Tongue (tissue), 2 donors: ENCODE results near the gene FBXO3. TPM values are rescaled to one million over a fixed set of nuclear protein-coding genes. Genes with fewer than 3 reads are reported as not detected.

ENCODE experiments used
- DNase-seq: peaks from one replicate; pipeline ENCODE4 v3.0.0-alpha.2; 2015
- total RNA-seq: library from RNA; depleted of rRNA; stranded (reverse); fragments of >200 nt; gene quantifications from one replicate; pipeline ENCODE4 v1.2.3, GENCODE V29; 2014

Gene FBXO3
- total RNA-seq, 1 donor from 2014 or later, result 75.4 TPM

GRCh38 chr11:33701302-33702230 lies 72.8 kb downstream of the FBXO3 start:
- DNase-seq, result peak; percentile 91

DNA sequence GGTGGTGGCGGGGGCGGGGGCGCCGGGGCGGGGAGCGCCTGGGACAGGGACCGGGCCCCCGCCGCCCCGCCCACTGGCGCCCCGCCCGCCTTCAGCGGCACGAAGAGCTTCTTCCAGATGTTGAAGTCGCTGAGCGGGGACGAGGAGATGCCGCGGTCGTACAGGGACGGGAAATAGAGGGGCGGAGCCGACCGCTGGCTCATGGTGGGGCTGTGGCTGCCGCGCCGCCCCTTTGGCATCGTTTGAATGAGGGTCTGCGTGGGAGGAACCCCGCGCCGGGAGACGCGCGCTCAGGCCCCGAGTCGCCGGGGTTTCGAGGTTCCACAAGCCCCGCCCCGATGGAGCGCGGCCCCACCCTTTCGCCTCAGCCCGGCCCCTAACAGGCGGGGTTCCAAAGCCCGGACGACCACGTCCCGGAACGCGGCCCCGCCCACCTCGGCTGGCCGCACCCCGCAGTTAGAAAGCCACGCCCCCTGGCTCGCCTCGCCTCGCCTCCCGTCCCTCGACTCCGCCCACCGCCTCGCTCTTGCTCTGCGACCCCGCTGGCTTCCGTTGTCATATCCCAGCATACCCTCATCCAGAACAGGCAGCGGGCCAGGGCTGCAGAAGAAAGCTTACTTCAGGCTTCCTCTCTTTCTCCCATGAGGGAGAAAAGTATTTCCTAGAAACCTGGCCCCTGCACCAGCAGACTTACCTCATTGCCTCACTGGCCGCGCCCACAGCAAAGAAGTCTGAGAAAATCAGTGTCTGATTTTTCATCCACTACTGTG lies 73.6 kb downstream of the FBXO3 start, which contains the start of gene C11orf91:
C11orf91 (minus strand) TSS at position 325 of the 770 bp plus-strand sequence; CDS start at position 239, 86 bp downstream.
- peak; percentile 99 for DNase-seq

DNA sequence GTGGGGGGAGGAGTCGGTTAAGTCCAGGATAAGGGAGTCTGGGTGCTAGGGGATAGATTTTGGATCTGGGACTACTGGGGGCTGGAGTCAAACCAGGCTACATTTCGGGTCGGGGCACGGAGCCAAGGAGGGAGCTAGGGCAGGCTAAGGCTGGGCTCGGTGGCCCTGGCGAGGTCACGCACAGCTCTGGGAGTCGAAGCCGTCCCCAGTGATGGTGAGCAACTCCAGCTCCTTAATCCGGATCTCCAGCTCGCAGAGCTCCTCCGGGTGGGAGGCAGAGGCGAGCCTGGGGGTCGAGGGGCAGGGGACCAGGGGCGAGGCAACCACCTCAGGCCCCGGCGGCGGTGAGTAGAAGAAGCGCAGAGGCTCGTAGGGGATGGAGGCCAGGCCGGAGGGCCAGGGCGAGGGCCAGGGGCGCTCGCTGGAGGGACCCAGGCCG lies 74.2 kb downstream of the FBXO3 start:
- DNase-seq, result no peak

GRCh38 chr11:33699515-33700062 lies 74.7 kb downstream of the FBXO3 start:
- DNase-seq, result no peak

DNA sequence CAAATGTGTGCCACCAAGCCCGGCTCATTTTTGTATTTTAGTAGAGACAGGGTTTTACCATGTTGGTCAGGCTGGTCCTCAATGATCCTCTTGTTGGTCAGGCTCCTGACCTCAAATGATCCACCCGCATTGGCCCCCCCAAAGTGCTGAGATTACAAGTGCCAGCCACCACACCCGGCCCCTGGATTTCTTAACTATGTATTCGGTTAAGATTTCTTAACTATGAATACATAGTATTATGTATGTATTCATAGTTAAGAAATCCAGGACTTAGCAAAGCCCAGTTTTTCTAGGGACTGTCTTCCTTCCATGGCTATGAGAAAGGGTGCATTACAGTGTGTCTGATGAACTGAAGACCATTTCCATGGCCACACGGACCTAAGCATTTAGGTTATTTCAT lies 75.4 kb downstream of the FBXO3 start:
- DNase-seq, result no peak

DNA sequence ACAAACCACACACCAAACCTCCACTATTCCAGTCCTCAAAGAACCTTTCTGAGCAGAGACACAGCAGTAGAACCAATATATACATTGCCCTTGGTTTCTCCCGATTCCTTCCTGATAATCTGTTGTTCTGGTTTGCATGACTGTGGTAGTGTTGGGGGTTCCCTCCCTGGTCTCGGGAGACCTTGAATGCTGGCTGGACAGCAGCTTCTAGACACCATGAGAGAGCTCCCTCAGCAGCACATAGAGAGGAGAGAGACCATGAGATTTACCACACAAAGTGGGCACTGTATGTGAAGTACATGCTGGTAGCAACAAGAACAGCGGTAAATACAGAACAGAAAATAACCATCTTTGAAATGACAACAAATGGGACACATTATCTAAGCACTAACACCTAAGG lies 76.3 kb downstream of the FBXO3 start:
- DNase-seq, result no peak

DNA sequence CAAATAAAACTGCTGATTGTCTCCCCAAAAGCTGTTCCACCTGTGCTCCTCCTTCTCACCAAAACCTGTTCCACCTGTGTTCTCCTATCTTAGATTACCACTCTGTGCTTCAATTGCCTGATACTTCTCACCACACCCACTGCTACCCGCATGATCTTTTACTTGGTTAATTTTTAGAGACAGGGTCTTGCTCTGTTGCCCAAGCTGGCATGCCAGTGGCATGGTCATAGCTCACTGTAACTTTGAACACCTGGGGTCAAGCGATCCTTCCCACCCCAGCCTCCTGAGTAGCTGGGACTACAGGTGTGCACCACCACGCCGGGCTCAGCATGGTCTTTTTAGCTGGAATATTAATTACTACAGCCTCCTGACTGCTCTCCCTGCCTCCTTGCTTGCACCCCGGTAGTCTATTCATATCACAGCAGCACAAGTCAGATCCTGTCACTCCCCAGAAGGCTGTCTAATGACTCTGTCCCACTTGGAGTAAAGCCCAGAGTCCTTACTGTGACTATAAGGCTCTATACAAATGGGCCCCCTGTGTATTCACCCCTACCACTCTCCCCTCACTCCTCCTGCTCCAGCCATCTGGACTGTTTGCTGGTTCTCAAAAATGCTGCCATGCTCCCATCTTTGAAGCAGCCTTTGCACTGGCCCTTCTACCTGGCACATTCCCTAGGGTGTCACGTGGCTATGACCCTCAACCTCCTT lies 77.2 kb downstream of the FBXO3 start:
- DNase-seq, result no peak

DNA sequence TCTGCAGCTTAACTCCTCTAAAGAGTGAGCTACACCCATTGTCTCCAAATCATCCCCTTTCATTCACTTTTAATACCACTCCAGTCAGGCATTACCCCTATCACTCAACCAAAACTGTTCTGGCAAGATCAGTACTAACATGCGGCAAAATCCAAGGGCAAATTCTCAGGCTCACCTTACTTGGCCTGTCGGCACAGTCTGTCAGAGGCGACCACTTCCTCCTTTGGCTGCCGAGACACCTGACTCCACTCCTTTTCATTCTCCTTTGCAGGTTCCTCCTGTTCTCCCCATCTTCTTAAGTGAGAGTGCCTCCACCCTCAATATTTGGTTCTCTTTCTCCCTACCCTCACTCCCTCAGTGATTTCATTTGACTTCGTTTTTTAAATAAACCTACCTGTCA lies 77.9 kb downstream of the FBXO3 start:
- no peak for DNase-seq

- no peak for DNase-seq
Measured at GRCh38 chr11:33695051-33695566, 79.2 kb downstream of the FBXO3 start.

- DNase-seq, result no peak
Measured at GRCh38 chr11:33694346-33695050, 79.8 kb downstream of the FBXO3 start.

GRCh38 chr11:33692541-33692940 lies 81.8 kb downstream of the FBXO3 start:
- DNase-seq, result no peak

- peak; percentile 85 for DNase-seq
Measured at GRCh38 chr11:33692013-33692504, 82.3 kb downstream of the FBXO3 start.

DNA sequence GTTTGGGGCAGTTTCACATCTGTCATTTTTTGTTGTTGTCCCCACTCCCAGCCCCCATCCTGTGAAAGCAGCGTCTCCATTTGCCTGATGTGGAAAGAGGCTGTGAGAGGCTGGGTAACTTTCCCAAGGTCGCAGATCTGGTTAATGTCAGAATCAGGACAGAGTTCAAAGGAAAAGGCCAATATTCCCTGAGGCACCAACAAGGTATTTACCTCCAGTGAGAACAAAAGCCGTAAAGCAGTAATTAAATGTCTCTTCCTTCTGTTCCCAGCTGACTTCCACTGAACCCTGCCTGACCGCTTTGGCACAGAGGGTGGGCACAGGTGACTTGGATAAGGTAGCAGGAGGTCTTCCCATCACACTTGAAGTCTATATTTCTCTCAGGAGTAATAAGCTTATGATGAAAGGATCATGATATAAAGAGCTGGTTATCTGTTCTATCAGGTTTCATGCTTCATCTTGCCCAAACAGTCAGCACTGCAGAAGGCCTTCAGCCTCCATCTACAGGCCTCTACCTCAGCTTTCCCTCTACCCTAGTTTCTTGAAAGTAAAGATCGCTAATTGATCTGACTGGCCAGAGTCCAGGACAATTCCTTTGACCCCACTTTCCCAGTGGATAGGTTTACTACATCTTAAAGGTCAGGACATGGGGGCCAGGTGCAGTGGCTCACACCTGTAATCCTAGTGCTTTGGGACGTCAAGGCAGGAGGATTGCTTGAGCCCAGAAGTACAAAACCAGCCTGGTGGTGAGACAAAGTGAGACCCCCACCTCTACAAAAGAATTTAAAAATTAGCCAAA lies 83.1 kb downstream of the FBXO3 start:
- DNase-seq, result no peak

Other genes with a start within 250 kb of the FBXO3 start
- gene C11orf91, start 73.7 kb downstream of the FBXO3 start, total RNA-seq, result not detected
- 270 TPM for gene CD59, start 38.1 kb downstream of the FBXO3 start, total RNA-seq
- gene LMO2, start 117.6 kb upstream of the FBXO3 start, total RNA-seq, result 16.1 TPM